HS-5 (cell line): ENCODE data around the gene ZNF213.

Experiments
- DNase-seq: peaks from one replicate; pipeline ENCODE4 v3.0.0-alpha.2; 2012; ENCODE audit warnings: low read depth

ZNF213 gene

GRCh38 chr16:3134338-3135125, at the start of gene ZNF213:
Gene ZNF213 (plus strand): TSS chr16:3135029. CDS start chr16:3137281, 2,252 bp downstream.
- peak; percentile 91 for DNase-seq

- DNase-seq, result no peak
These were observed 48.8 kb upstream of the ZNF213 start for GRCh38 chr16:3085868-3086595.

GRCh38 chr16:3086596-3087242, 48.1 kb upstream of the ZNF213 start:
- DNase-seq, result no peak

GRCh38 chr16:3087243-3088235, 47.3 kb upstream of the ZNF213 start:
- no peak for DNase-seq

GRCh38 chr16:3088450-3088849, 46.4 kb upstream of the ZNF213 start:
- DNase-seq, result no peak

- no peak for DNase-seq
These were observed 45.7 kb upstream of the ZNF213 start for GRCh38 chr16:3088925-3089716.

- no peak for DNase-seq
These were observed 44.9 kb upstream of the ZNF213 start for GRCh38 chr16:3089717-3090592.

GRCh38 chr16:3091551-3091950, 43.3 kb upstream of the ZNF213 start:
- no peak for DNase-seq

- no peak for DNase-seq
These were observed 42.3 kb upstream of the ZNF213 start for GRCh38 chr16:3092501-3092941.

- no peak for DNase-seq
These were observed 40.4 kb upstream of the ZNF213 start for GRCh38 chr16:3094289-3095027.

GRCh38 chr16:3095869-3096268, 39.0 kb upstream of the ZNF213 start:
- no peak for DNase-seq

GRCh38 chr16:3096362-3096761, 38.5 kb upstream of the ZNF213 start:
- no peak for DNase-seq

GRCh38 chr16:3097266-3097665, 37.6 kb upstream of the ZNF213 start:
- no peak for DNase-seq

- no peak for DNase-seq
These were observed 36.1 kb upstream of the ZNF213 start, which contains the start of gene ZSCAN10 for GRCh38 chr16:3098459-3099394. Gene ZSCAN10 (minus strand): TSS chr16:3099294. CDS start chr16:3092937, 6,357 bp downstream.

GRCh38 chr16:3099395-3099731, 35.5 kb upstream of the ZNF213 start:
- no peak for DNase-seq

GRCh38 chr16:3099732-3100499, 34.9 kb upstream of the ZNF213 start:
- DNase-seq, result no peak
